Osteocyte (in vitro differentiated cells): ENCODE results near the gene ARHGEF7. TPM values are rescaled to one million over a fixed set of nuclear protein-coding genes. Genes with fewer than 3 reads are reported as not detected.

ENCODE experiments used
- DNase-seq: peaks from one replicate; pipeline ENCODE4 v3.0.0; 2021; ENCODE audit warnings: mixed read lengths; ENCODE audit not compliant: unreplicated experiment; ENCODE audit errors: extremely low spot score
- H3K27ac Mint-ChIP-seq: one replicate; pipeline ENCODE4 v1.8.0; 2021; ENCODE audit warnings: mild to moderate bottlenecking, mixed read lengths; ENCODE audit not compliant: unreplicated experiment
- H3K27me3 Mint-ChIP-seq: one replicate; pipeline ENCODE4 v1.8.0; 2021; ENCODE audit warnings: mixed read lengths; ENCODE audit not compliant: unreplicated experiment
- H3K36me3 Mint-ChIP-seq: one replicate; pipeline ENCODE4 v1.8.0; 2021; ENCODE audit warnings: mixed read lengths; ENCODE audit not compliant: unreplicated experiment
- H3K4me1 Mint-ChIP-seq: one replicate; pipeline ENCODE4 v1.8.0; 2021; ENCODE audit warnings: mixed read lengths; ENCODE audit not compliant: unreplicated experiment
- H3K4me3 Mint-ChIP-seq: one replicate; pipeline ENCODE4 v1.8.0; 2021; ENCODE audit warnings: mild to moderate bottlenecking, moderate library complexity, mixed read lengths; ENCODE audit not compliant: unreplicated experiment
- H3K9me3 Mint-ChIP-seq: one replicate; pipeline ENCODE4 v1.8.0; 2021; ENCODE audit warnings: mixed read lengths; ENCODE audit not compliant: unreplicated experiment
- CTCF ChIP-seq: fragments of 200-600 bp; sonication (generic); IDR thresholded peaks from 2 replicates; pipeline ENCODE4 v1.5.0; 2021; ENCODE audit warnings: antibody characterized with exemption, mild to moderate bottlenecking, moderate library complexity
- total RNA-seq: library from RNA; stranded (reverse); gene quantifications from 2 replicates; pipeline ENCODE4 v1.2.1, GENCODE V29; 2021

ARHGEF7 gene
- total RNA-seq, 1 donor from 2014 or later = 125 TPM

GRCh38 chr13:111262281-111262680 is 147.2 kb downstream of the ARHGEF7 start:
- DNase-seq = peak; percentile 62
- H3K4me3 Mint-ChIP-seq = no peak overlapping the region
- H3K4me1 Mint-ChIP-seq = peaks cover 3% of the 10 kb centered on the region
- no peaks in the 10 kb centered on the region for H3K27me3 Mint-ChIP-seq
- peaks cover 49% of the 10 kb centered on the region for H3K36me3 Mint-ChIP-seq
- no peak for TF ChIP-seq CTCF
- H3K27ac Mint-ChIP-seq = no peak overlapping the region
- H3K9me3 Mint-ChIP-seq = peaks cover 9% of the 10 kb centered on the region

- TF ChIP-seq CTCF = no peak
- Mint-ChIP-seq H3K36me3 (peaks cover 50% of the 10 kb centered on the region), H3K4me3 (no peak overlapping the region), H3K27me3 (no peaks in the 10 kb centered on the region), H3K9me3 (peaks cover 9% of the 10 kb centered on the region), H3K4me1 (peaks cover 7% of the 10 kb centered on the region), H3K27ac (no peak overlapping the region)
- peak; percentile 42 for DNase-seq
These were observed 147.6 kb downstream of the ARHGEF7 start for GRCh38 chr13:111262715-111263114.

- no peak for DNase-seq
- H3K27ac Mint-ChIP-seq = no peak overlapping the region
- no peak for TF ChIP-seq CTCF
- H3K4me1 Mint-ChIP-seq = peaks cover 10% of the 10 kb centered on the region
- peaks cover 9% of the 10 kb centered on the region for H3K9me3 Mint-ChIP-seq
- no peaks in the 10 kb centered on the region for H3K27me3 Mint-ChIP-seq
- peaks cover 45% of the 10 kb centered on the region for H3K36me3 Mint-ChIP-seq
- no peak overlapping the region for H3K4me3 Mint-ChIP-seq
These were observed 148.5 kb downstream of the ARHGEF7 start for GRCh38 chr13:111263566-111263965.

- Mint-ChIP-seq H3K27me3 (no peaks in the 10 kb centered on the region), H3K4me1 (peaks cover 21% of the 10 kb centered on the region), H3K27ac (peak overlapping the region; percentile 35), H3K9me3 (peaks cover under 1% of the 10 kb centered on the region), H3K4me3 (no peak overlapping the region), H3K36me3 (peaks cover 41% of the 10 kb centered on the region)
- DNase-seq = no peak
- no peak for TF ChIP-seq CTCF
These were observed 150.0 kb downstream of the ARHGEF7 start for GRCh38 chr13:111265006-111265700.

GRCh38 chr13:111265701-111266035 is 150.6 kb downstream of the ARHGEF7 start:
- no peak for TF ChIP-seq CTCF
- H3K36me3 Mint-ChIP-seq = peaks cover 38% of the 10 kb centered on the region
- H3K9me3 Mint-ChIP-seq = no peaks in the 10 kb centered on the region
- DNase-seq = no peak
- H3K4me3 Mint-ChIP-seq = no peak overlapping the region
- H3K4me1 Mint-ChIP-seq = peaks cover 26% of the 10 kb centered on the region
- H3K27me3 Mint-ChIP-seq = no peaks in the 10 kb centered on the region
- H3K27ac Mint-ChIP-seq = no peak overlapping the region
